Hematopoietic multipotent progenitor cell treated with erythropoietin and hydrocortisone succinate and interleukin-3 and kit ligand, for 4 days (in vitro differentiated cells): ENCODE results near the gene FBLIM1.
"Not testable (repeated sequence)": the region's sequence is repeated elsewhere in the genome, so short reads cannot be mapped to it uniquely, and the experiment has no call there.

ENCODE experiments used
- DNase-seq: peaks from one replicate; pipeline ENCODE4 v3.0.0-alpha.2; 2015

FBLIM1 gene

DNA sequence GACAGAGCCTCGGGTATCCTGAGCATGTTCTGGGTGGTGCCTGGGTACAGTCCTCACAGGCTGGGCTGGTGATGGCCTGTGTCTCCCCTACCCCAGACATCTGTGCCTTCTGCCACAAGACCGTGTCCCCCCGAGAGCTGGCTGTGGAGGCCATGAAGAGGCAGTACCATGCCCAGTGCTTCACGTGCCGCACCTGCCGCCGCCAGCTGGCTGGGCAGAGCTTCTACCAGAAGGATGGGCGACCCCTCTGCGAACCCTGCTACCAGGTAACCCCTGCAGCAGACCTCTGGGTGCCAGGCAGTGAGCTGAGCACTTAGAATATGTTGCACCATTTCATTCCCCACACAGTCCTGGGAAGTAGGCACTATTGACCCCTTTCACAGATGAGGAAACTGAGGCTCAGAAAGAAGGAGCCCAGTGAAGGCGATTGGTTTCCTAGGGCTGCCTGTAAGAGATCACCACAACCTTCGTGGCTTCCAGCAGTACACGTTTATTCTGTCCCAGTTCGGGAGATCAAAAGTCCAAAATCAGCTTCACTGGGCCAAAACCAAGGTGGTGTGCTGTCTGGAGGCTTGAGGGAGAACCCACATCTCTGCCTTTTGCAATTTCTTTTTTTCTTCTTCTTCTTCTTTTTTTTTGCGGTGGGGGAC, 11.8 kb downstream of the FBLIM1 start:
- DNase-seq: no peak

DNA sequence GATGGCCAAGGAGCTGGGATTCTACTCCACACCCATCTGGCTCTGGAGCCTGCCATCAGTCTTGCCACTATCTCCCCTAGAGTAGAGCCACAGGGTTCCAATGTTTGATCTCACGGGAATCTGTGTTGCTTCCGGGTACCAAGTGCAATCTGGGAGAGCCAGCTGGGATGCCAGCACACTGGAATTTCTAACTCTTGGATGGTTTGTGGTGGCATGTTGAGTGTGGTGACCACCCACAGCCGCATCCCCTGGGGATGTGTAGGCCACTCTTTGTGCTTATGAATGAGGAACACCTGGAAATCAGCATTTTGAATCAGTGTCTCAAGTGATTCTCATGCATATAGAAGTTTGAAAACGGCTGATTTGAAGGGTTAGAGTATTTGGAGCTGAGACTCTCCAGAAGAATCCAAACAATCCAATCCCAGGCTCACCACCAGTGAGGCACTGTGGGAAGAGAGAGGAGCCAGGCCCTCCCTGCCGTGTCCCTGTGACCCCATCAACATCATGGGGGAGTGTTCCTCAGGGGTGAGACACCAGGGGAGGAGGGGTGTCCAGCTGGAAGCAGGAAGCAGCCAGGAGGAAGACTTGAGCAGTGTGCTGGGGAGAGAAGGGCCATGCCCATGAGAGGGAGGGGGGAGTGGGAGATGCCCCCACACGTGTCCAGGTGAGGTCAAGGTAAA, 13.4 kb downstream of the FBLIM1 start:
- no peak for DNase-seq

DNA sequence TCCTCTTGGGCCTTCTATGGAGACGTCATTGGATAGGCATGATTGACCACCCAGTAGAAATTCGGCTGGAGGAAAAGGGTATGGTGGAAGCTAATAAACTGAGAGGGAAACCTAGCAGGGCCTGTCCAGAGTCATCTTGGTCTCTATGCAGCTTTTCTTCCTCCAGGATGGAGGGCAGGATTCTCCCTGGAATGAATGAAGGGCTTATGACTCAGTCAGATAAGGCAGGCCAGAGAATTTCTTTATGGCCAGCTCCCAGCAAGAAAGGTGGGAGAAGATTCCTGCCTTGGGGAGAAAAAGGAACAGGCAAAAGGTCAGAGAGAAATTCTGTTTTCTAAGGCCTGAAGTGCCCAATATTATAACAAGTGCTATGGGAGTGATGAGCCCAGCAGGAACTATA, 17.1 kb downstream of the FBLIM1 start:
- no peak for DNase-seq

DNA sequence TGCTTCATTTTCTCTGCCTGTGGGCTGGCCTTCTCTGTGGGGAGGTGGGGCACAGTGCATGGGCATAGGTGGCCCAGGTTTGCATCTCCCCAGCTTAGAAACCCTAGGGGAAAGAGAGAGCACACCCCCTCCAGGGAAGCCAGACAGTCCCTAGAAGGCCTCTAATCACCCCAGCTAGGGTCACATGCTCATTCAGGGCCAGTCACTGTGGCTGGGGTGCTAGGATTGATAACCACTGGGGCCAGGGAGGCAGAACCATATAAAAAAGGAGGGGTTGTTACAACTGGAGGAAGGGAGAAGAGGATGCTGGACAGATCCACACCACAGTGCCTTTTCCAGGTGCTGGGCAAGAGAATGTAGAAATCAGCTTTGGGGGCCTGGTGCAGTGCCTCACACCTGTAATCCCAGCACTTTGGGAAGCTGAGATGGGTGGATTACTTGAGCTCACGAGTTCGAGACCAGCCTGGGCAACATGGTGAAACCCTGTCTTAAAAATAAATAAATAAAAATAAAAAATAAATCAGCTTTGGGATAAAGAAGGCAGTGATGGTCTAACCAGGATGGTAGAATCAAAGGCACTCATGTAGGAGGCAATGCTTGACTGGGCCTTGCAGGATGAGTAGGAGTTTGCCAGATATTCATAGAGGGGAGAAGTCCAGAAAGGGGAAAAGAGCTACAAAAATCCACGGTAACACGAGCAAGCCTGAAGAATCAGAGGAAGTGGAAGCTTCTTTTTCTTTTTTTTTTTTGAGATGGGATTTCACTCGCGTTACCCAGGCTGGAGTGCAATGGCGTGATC, 19.5 kb downstream of the FBLIM1 start:
- DNase-seq: no peak

DNA sequence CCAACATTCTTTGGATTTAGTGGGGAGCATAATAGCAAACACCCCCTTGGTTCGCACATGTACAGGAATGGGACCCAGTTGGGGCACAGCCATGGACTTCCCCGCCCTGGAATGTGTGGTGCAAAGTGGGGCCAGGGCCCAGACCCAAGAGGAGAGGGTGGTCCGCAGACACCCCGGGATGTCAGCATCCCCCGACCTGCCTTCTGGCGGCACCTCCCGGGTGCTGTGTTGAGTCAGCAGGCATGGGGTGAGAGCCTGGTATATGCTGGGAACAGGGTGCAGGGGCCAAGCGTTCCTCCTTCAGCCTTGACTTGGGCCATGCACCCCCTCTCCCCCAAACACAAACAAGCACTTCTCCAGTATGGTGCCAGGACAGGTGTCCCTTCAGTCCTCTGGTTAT, 27.1 kb downstream of the FBLIM1 start:
- DNase-seq: no peak

DNA sequence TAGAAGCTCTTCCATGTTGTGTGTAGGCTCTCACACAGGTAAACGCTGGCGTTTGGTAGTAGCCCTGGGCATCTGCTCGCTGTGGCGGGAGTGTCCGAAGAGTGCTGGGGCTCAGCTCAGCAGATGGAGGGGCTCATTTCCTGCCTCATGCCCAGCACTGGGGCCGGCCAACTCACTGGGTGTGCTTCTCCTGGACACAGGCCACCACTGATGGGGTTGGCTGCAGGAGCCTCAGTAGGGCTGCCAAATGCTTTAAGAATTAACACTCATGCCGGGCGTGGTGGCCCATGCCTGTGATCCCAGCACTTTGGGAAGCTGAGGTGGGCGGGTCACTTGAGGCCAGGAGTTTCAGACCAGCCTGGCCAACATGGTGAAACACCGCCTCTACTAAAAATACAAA, 28.0 kb downstream of the FBLIM1 start:
- DNase-seq: no peak

DNA sequence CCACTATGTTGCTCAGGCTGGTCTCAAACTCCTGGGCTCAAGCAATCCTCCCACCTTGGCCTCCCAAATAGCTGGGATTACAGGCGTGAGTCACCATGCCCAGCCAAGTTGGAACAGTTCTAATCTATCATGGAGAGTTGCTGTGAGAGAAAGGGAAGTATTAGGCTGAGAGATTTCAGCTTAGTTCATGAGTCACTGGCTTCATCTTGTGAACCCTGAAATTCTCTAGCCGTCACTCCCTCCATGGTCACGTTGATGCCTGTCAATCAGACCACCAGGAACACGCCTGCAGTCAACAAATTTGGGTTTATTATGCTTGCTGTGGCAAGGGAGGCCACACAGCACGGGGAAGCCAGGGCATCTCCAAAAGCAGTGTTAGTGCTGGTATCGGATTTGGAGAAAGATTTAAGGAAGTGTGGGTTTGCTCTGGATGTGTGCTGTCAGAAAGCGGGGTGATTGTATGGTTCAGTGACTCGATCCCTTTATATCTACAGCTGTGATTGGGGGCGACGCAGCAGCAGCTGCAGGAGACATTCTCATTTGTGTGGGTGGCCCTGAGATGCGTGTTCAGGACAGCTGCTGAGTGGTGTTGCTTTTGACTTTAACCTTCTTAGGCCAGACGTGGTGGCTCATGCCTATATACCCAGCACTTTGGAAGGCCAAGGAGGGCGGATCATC, 30.2 kb downstream of the FBLIM1 start:
- peak; percentile 26 for DNase-seq

DNA sequence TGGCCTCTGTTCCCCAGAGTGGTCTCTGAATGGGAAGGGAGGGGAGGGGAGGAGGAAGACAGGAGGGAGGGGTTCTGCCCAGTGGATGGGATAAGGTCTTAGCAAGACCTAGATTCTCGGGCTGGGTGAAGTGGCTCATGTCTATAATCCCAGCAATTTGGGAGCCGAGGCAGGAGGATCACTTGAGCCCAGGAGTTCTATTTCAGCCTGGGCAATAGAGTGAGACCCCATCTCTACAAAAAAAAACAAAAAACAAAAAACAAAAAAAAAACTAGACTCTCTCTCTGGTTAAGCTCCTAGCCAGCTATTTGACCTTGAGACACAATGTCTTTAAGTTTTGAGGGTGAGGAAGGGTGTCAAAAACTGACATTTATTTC, 37.5 kb downstream of the FBLIM1 start:
- no peak for DNase-seq

DNA sequence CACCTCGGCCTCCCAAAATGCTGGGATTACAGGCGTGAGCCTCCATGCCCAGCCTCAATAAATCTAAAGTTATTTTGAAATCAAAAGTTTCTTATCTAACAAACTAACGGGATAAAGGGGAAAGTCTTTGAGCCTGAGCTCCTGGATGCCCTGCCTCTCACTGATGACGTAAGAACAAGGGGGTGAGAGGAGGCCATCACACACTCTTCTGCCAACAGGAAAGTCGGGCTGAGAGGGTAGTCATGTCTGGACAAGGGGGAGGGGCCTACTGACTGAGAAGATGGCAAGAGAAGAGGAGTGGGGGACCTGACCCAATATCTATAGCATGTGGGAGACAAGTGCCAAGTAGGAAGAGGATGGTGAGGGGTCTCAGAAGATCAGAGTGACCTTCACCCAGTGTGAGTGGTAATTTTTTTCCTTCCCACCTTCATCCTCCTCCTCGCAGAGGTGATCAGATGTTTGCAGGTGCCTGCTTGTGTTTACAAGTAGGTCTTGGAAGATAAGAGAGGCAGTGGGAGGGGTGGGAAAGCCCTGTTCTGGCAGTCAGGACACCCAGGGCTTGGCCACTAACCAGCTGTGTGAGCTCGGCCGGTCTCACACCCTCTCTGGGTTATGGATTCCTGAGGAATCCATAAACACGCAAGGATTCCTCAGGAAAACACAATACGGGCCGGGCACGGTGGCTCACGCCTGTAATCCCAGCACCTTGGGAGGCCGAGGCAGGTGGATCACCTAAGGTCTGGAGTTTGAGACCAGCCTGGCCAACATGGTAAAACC, 39.2 kb downstream of the FBLIM1 start:
- DNase-seq: no peak

DNA sequence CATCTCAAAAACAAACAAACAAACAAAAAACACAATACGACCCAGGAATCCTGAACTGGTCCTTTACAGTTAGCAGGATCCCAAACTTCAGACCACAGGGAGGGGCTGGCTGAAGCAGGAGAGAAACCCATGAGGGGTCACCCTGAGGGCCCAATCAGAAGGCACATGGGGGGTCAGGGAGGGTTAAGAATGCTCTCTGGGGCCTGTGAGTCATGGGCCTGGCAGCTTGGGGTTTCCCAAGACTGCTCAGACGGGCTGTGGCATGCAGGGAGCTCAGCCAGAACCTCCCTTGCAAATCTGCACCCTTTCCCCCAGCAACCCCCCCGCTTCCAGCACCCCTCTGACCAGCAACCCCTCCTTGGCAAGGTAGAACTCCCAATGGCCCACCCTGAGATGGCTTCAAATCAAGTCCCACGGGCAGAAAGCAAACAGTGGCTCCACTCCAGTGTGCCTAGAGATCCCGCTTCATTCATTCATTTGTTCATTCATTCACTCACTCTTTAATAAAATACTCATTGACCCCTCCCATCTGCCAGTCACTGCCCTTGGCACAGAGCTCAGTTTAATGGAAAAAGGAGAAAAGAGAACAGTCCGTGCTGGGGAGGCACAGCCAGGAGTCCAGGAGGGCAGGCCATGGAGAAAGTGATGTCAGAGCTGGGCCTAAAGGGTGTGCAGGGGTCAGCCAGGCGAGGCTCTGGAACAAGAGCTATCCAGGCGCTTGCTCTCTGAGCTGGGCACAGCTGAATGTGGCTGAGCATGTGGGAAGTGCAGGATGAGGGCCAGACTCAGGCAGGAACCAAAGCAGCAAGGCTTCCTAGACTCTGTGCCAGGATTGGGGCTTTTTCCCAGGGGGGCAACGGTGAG, 40.6 kb downstream of the FBLIM1 start:
- DNase-seq: no peak

DNA sequence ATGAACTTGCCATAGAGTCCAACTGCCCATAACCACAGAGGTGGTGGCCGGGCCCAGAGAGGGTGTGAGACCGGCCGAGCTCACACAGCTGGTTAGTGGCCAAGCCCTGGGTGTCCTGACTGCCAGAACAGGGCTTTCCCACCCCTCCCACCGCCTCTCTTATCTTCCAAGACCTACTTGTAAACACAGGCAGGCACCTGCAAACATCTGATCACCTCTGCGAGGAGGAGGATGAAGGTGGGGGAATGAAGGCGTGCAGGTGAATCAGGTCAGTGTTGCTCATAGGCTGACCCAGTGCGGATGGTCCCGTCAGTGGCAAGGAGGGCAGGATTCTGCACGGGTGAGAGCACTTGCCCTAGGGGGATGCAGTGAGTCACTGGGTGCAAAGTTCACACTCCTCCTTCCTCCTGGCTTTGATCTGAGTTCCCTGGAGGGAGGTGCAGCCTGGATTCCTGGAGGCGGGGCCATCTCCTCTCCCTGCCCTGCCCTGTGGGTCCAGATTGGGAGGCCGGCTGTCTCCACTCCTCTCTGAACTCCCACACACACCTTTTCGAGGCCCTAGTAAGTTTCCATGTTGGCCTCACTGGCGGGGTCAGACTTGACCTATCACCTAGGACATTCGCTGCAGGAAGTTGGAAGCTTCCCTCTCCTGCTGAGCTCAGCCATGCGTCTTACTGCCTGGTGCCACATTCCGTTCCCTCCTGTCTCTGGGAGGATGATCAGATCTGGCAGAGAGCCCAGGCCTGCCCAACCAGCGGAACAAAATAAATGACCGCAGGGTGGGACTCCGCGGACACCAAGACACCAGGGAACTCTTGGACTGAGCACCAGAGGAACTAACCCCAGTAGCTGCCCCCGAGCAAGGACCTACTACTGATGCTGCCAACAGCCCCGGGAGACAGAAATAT, 41.6 kb downstream of the FBLIM1 start:
- no peak for DNase-seq

DNA sequence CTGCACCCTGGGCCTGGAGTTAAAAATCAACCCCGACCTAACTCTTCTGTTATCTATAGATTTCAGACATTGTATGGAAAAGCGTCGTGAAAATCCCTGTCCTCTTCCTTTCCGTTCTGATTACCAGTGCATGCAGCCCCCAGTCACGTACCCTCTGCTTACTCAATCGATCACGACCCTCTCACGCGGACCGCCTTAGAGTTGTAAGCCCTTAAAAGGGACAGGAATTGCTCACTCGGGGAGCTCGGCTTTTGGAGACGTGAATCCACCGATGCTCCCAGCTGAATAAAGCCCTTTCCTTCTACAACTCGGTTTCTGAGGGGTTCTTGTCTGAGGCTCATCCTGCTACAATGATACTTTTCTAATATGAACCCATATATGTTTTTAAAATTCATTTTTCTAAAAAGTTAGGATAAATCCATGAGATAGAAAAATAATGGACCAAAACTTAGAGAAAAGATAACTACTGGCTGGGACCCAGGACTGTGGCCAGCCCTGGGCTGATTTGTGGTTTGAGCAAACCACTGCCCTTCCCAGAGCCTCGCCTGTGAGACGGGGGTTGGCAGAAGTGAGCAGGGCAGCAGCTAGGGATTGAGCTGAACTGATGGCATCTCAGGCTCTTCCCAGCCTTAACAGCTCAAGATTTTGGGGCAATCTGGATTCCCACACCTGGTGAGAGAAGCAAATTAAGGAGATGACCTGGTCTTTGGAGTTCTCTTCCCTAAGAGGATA, 43.8 kb downstream of the FBLIM1 start:
- peak; percentile 73 for DNase-seq

DNA sequence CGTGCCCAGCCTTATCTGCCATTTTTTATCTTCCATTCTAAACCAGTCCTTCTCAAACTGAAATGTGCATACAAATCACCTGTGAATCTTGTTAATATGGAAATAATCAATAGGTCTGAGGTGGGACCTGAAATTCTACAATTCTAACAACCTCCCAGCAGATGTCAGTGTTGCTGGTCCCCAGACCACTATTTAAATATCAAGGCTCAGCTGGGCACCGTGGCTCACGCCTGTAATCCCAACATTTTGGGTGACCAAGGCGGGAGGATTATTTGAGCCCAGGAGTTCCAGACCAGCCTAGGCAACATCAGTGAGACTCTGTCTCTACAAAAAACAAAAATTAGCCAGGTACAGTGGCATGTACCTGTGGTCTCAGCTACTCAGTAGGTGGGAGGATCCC, 44.8 kb downstream of the FBLIM1 start:
- DNase-seq: peak; percentile 66

DNA sequence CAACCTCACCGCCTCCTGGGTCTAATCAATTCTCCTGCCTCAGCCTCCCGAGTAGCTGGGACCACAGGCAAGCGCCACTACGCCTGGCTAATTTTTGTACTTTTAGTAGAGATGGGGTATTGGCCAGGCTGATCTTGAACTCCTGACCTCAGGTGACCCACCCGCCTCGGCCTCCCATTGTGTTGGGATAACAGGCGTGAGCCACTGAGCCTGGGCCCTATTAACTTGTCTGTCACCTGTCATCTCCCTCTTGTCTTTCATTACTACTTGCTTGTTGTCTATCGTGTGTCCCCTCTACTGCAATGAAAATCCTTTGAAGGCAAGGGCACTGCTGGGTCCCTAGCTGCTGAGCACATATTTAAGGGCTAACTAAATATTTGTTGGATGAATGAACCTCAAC, 45.5 kb downstream of the FBLIM1 start:
- no peak for DNase-seq

DNA sequence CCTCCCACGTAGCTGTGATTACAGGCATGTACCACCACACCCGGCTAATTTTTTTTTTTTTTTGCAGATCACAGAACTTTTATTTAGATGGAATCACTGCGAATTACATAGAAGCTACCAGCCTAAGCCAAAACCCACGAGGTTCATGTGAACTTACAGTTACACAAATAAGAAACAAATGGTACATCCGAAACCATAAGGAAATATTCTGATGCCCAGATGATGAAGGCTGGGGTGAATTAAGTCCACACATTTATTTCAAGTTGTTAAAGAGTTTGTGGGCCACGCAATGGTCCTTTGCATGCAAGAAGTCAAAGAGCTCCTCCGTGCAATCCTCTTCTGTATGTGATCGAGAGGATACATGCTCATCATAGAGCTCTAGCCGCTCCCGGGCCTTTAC, 48.5 kb downstream of the FBLIM1 start:
- DNase-seq: no peak

DNA sequence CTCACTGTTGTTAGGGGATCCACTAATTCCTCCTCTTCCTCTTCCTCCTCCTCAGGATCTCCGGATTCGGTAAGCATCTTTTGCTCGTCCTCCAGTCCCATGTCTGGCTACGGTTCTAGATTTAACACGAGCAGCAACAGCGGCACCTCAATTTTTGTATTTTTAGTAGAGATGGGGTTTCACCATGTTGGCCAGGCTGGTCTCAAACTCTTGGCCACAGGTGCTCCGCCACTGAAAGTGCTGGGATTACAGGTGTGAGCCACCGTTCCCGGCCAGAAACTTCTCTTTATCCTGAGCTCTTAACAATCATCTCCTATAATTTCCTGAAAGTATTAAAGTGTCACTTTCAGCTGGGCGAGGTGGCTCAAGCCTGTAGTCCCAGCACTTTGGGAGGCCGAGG, 49.0 kb downstream of the FBLIM1 start, which contains the start of gene UQCRHL:
Gene UQCRHL (minus strand): TSS at position 101 of the 400 bp plus-strand sequence. CDS start 0 bp downstream, at position 101.
- DNase-seq: not testable (repeated sequence)

DNA sequence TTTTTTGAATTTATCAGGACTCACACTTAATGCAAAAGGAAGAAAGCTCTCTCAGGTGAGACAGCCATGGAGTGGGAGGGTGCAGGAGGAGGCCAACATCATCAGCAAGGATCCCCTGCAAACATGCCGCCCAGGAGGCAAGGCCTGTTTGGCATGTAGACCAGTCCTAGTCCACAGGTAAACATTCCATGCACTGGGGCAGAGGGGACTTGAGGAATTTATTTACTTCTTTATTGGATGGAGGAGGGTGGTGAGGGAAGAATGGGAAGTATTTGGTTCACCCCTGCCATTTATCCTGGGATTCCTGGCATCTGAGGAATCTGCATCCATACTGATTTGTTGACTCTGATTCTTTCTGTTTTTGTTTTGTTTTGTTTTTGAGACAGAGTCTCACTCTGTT, 50.4 kb downstream of the FBLIM1 start:
- DNase-seq: no peak

DNA sequence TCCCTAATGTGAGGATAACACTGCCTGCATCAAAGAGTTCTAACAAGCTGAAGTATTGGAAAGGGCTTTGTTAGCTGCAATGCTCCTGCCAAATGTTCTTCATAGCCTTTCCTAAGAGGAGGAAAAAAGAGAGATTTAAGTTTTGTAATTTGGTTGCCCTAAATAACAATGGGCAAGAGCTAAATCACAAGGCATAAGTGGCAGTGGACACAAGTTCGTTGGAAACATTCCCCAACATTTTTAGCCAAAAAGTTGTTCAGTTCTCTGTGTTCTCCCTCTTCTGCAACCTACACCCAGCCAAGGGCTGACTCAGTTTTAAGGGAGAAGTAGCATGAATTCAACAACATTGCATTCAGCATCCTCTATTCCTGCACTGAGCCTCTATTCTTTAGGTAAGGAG, 51.5 kb downstream of the FBLIM1 start:
- no peak for DNase-seq

DNA sequence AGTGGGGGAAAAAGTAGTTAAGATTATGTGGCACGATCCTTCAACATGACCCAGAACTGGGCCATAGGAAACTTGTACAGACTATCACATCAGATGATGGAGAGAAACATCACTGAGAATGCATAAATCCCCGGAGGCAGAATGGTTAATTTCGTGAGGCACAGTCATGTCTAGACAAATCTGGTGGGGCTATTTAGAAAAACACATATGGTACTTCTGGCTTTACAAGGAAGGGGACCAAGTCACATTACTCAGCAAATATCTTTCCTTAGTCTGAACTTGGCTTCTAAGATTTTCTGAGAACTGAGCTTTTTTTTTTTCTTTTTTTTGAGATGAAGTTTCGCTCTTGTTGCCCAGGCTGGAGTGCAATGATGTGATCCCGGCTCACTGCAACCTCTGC, 58.1 kb downstream of the FBLIM1 start:
- no peak for DNase-seq

DNA sequence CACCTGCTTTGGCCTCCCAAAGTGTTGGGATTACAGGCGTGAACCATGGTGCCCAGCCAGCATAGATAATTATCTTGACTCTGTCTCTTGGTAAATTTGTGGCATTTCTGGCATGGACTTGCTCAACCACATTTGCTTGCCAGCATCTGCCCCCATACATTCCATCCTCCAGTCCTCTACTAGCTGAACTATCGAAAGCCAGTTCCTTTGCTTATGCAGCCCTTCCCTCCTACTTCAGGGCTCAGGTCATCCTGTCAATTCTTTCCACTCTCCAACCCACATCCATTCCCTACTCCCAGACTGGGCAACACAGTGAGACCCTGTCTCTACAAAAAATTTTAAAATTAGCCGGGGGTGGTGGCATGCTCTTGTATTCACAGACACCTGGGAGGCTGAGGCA, 61.9 kb downstream of the FBLIM1 start:
- DNase-seq: no peak
